Mononuclear cell (primary cell): ENCODE measurements around the gene LPP. TPM values are rescaled to one million over a fixed set of nuclear protein-coding genes. Genes with fewer than 3 reads are reported as not detected.

Experiments used
- H3K27me3 ChIP-seq: 2 replicates; pipeline ENCODE4 v1.6.0; 2011; ENCODE audit warnings: low read length, control low read depth; ENCODE audit not compliant: insufficient read depth
- H3K4me1 ChIP-seq: 2 replicates; pipeline ENCODE4 v1.5.1; 2011; ENCODE audit warnings: mild to moderate bottlenecking, low read length, control low read depth; ENCODE audit not compliant: insufficient read depth
- H3K4me3 ChIP-seq: 2 replicates; pipeline ENCODE4 v1.5.1; 2011; ENCODE audit warnings: mild to moderate bottlenecking, low read length, moderate library complexity
- H3K9me3 ChIP-seq: 2 replicates; pipeline ENCODE4 v1.5.1; 2011; ENCODE audit warnings: low read depth, mild to moderate bottlenecking, control low read depth, low read length
- total RNA-seq: library from RNA; depleted of rRNA; stranded (reverse); fragments of >200 nt; gene quantifications from one replicate; pipeline ENCODE4 v1.2.3, GENCODE V29; 2012

LPP gene
- total RNA-seq, 1 donor: 32.5 TPM

DNA sequence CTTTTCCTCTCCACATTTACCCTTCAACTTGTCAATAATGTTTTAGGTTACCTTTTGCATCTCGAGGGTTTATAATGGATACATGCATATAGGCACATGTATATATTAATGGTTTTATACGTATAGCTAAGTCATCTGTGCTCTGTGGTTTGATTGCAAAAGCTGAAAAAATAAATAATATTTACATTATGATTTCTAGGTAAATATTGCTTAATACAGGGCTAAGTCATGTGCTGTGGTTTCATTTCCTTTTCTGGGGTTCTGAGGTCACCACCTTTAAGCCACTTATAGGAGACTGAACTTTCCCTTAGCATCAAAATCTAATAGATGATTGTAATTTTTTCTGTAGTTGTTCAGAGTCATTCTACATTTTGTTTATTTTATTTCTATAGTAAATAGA is 33.1 kb downstream of the LPP start:
- Histone ChIP-seq H3K27me3 (no peaks in the 10 kb centered on the region), H3K4me1 (peaks cover 19% of the 10 kb centered on the region), H3K9me3 (no peaks in the 10 kb centered on the region), H3K4me3 (no peak overlapping the region)

DNA sequence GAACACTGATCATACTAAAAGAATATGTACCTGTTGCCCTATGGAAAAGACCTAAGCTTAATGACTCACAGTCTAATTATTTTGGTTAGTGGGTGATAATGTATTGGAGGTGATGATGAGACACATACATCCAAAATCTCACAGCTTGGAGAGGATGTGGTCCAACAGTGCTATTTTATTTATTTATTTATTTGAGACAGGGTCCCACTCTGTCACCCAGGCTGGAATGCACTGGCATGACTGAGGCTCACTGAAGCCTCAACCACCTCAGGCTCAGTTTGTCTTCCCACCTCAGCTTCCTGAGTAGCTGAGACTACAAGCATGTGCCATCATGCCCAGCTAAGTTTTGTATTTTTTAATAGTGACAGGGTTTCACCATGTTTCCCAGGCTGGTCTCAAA is 35.0 kb downstream of the LPP start:
- no peak overlapping the region for H3K4me3 ChIP-seq
- H3K4me1 ChIP-seq: peaks cover 19% of the 10 kb centered on the region
- H3K27me3 ChIP-seq: no peaks in the 10 kb centered on the region
- H3K9me3 ChIP-seq: no peaks in the 10 kb centered on the region

DNA sequence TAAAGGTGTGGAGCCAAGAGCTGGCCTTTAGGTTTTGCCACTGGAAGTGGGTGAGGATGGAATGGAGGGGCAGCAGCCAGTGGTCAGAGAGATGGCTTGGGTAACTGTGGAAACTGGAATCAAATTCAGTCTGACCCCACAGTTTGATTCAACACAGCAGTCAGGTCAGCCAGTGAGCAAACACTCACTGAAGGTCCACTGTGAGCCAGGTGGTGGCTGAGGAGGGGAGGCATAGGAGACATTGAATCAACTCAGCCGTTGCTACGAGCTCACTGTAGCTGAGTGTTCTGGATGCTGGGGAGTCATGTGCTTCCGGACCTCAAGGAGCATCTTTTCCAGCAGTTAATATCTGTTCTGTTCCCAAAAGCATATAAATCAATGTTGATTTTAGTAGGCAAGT is 37.5 kb downstream of the LPP start:
- H3K27me3 ChIP-seq: no peaks in the 10 kb centered on the region
- H3K4me1 ChIP-seq: peaks cover 24% of the 10 kb centered on the region
- H3K9me3 ChIP-seq: no peaks in the 10 kb centered on the region
- no peak overlapping the region for H3K4me3 ChIP-seq

DNA sequence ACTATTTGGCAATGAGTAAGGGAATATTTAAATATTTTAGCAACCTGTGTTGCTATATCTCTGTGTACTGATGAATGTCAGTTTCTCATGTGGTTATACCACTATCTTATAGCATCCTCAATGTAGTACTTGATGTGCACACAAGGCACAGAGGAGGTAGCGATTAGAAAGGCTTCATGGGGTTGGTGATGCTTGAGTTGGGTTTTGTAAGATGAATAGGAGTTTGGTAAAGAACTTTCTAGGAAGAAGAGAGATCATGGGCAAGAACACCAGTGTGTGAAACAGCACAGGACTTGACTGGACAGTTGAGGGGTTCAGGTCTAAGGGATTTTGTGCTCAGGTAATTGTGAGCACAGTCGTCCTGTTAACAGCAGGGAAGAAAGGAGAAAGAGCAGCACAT is 38.1 kb downstream of the LPP start:
- H3K9me3 ChIP-seq: no peaks in the 10 kb centered on the region
- no peaks in the 10 kb centered on the region for H3K27me3 ChIP-seq
- no peak overlapping the region for H3K4me3 ChIP-seq
- peaks cover 24% of the 10 kb centered on the region for H3K4me1 ChIP-seq

GRCh38 chr3:188194332-188194731 is 40.4 kb downstream of the LPP start:
- H3K27me3 ChIP-seq: no peaks in the 10 kb centered on the region
- H3K9me3 ChIP-seq: no peaks in the 10 kb centered on the region
- H3K4me1 ChIP-seq: peaks cover 27% of the 10 kb centered on the region
- H3K4me3 ChIP-seq: no peak overlapping the region

DNA sequence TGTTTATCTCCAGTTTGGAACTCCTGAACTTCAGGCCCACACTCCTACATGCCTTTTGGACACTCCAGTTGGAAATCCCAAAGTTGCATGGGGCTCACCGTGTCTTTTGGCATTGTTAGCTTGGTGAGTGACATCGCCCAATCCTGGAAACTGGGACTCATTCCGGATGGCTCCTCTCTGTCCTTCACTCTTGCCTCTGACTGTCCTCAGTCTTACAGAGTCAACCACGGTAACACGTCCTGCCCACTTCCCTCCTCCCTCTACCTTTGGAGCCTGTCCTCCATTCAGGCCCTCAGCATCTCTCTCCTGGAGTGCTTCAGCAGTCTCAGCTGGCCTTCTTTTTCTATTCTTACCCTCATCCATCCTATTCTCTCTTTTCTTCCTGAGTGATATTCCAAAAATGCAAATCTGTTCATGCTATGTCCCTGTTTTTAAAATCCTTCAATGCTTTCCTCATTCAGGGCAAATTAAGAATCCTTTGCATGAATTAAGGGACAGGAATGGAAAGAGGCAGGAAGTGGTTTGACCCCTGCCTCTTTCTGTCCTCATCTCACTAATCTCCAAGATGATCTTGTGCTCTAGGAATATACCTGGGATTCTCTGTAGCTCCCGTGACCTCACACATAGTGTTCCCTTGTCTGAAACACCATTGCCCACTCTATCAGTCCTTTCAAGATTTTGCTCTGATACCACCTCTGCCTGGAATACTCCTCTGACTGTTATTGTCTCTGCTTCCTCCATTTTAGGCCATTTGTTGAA is 42.5 kb downstream of the LPP start:
- peaks cover 29% of the 10 kb centered on the region for H3K4me1 ChIP-seq
- H3K4me3 ChIP-seq: no peak overlapping the region
- H3K27me3 ChIP-seq: no peaks in the 10 kb centered on the region
- H3K9me3 ChIP-seq: no peaks in the 10 kb centered on the region

DNA sequence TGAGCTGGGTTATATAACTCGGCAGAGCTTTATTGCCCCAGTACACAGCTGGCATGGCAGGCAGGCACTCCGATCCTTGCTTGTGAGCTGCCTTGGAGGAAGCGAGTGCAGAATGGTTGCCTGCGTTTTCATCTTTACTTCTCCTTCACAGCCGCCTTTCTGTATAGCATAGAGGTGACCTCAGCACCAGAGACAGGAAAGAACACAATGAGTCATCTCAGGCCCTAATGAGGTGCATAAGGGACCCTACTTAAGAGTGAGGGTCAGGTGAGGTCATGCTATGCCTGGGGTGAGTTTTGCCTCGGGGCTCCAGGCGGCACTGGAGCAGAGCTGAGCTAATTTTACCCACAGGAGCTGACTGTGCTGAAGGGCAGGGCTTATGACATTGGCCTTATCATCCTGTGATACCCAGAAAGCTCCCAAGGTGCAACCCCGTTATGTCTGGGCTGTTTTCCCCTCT is 43.5 kb downstream of the LPP start:
- Histone ChIP-seq H3K9me3 (no peaks in the 10 kb centered on the region), H3K4me3 (no peak overlapping the region), H3K4me1 (peaks cover 29% of the 10 kb centered on the region), H3K27me3 (no peaks in the 10 kb centered on the region)

- Histone ChIP-seq H3K4me1 (peaks cover 29% of the 10 kb centered on the region), H3K27me3 (no peaks in the 10 kb centered on the region), H3K4me3 (no peak overlapping the region), H3K9me3 (no peaks in the 10 kb centered on the region)
Observed at GRCh38 chr3:188198001-188198400, 44.0 kb downstream of the LPP start.

GRCh38 chr3:188198760-188199327 is 44.9 kb downstream of the LPP start:
- Histone ChIP-seq H3K4me1 (peaks cover 29% of the 10 kb centered on the region), H3K9me3 (no peaks in the 10 kb centered on the region), H3K27me3 (no peaks in the 10 kb centered on the region), H3K4me3 (no peak overlapping the region)

DNA sequence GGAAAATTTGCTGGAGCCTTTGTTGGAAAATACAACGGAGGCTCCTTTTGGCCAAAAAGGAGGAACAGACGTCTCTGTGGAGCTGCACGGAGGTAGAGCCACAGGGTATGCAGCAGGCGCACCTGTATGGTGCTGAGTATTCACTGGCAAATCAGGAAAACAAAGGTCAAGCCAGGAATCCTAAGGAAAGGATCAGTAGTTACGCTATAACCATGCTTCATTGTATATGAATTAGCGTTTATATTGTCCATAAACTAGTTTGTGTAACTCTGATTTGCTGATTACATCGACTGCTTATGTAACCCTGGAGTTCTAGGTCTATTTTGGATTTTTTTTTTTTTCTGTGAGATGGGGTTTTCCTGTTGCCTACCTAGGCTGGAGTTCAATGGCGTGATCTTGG is 45.4 kb downstream of the LPP start:
- Histone ChIP-seq H3K4me1 (peaks cover 25% of the 10 kb centered on the region), H3K9me3 (no peaks in the 10 kb centered on the region)

GRCh38 chr3:188200481-188200880 is 46.5 kb downstream of the LPP start:
- H3K4me1 ChIP-seq: peaks cover 20% of the 10 kb centered on the region
- no peaks in the 10 kb centered on the region for H3K27me3 ChIP-seq
- no peak overlapping the region for H3K4me3 ChIP-seq
- no peaks in the 10 kb centered on the region for H3K9me3 ChIP-seq

More for the DNA sequence above, 45.4 kb downstream of the LPP start:
- Histone ChIP-seq H3K27me3 (no peaks in the 10 kb centered on the region), H3K4me3 (no peak overlapping the region)

DNA sequence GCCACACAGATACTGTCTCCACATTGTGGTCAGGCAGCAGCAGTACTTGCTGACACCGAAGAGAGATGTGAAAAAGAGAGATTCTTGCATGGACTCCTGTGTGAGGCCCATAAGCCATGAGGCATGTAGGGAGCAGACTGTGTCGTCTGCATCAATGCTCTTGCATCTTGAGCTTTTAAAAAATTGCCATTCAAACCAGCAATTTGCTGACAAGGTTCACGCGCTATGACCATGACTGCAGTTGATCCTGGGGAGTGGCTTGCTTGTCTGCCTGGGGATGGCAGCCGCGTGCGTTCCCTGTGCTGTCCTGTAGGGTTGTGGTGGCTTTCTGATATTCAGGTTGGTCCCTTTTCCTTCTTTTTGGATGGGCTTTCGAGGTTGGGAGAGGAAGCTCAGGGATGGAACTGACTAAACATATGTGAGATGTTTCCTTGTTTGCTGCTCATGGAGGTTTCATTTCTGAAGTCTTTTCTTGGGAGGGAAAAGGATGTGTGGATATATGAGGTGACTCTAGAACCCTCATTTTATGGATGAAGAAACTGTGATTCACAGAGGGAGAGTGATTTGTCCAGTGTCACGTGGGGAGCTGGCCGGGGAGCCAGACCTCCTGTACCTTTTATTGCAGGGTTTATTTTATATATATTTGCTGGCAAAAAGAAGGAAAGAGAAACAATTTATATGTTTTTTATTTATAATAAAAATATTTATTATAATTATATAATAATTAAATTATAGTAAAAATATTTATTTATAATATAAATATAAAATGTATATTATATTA is 48.6 kb downstream of the LPP start:
- H3K9me3 ChIP-seq: no peaks in the 10 kb centered on the region
- H3K27me3 ChIP-seq: no peaks in the 10 kb centered on the region
- no peak overlapping the region for H3K4me3 ChIP-seq
- peaks cover 6% of the 10 kb centered on the region for H3K4me1 ChIP-seq

GRCh38 chr3:188204526-188204925 is 50.6 kb downstream of the LPP start:
- Histone ChIP-seq H3K4me3 (no peak overlapping the region), H3K4me1 (peaks cover 5% of the 10 kb centered on the region), H3K27me3 (no peaks in the 10 kb centered on the region), H3K9me3 (no peaks in the 10 kb centered on the region)

DNA sequence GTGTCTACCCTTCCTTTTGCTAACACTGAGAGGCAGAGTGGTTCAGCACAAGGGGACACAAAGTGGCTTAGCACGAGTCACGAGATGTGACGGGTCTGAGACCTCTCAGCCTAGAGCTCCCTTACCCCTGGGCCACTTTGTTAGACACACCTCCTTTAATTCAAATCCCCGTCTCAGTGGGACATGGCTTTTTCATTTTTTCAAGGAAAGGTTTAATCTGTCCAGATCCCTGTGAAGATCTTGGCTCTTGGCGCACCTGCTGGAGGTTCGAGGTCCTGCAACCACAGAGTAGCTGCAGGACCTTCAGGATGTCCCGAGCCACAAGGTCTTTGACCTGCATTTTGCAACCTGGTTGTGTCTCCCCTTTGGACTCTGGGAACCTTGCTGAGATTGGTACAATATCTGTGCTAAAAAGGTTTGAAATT is 52.0 kb downstream of the LPP start:
- H3K9me3 ChIP-seq: no peaks in the 10 kb centered on the region
- H3K4me1 ChIP-seq: no peaks in the 10 kb centered on the region
- H3K27me3 ChIP-seq: no peaks in the 10 kb centered on the region
- H3K4me3 ChIP-seq: no peak overlapping the region

DNA sequence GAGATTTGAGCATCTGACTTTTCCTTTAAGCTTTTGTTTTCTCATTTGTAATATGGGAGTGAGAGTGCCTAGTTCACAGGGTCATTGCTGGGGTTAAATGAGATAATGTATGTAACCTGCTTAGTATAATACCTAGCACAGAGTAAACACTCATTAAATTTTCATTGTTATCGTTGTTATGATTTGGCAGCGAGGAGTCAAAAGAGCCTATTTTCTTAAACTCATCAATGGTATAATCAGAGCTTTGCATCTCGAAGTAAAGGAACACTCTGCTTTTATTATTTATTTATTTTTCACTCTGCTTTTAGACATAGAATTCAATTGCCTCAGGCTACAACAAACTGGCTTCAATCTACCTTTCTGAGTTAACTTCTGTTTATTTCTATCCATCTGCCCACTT is 52.8 kb downstream of the LPP start:
- no peak overlapping the region for H3K4me3 ChIP-seq
- no peaks in the 10 kb centered on the region for H3K27me3 ChIP-seq
- H3K4me1 ChIP-seq: no peaks in the 10 kb centered on the region
- H3K9me3 ChIP-seq: no peaks in the 10 kb centered on the region
